NCI-H2171 treated with DMSO at 0.1 percent for 48 hours (cell line): ENCODE data around the gene COMMD7.

Source experiments
- DNase-seq: peaks from one replicate; lab custom pipeline; 2025; lab: John Stamatoyannopoulos, UW

COMMD7 gene

GRCh38 chr20:32675223-32675975 is 67.9 kb downstream of the COMMD7 start:
- no peak for DNase-seq

GRCh38 chr20:32674362-32674789 is 68.9 kb downstream of the COMMD7 start:
- DNase-seq = peak; percentile 56

GRCh38 chr20:32672982-32673851 is 70.0 kb downstream of the COMMD7 start:
- no peak for DNase-seq

- DNase-seq = peak; percentile 28
These were observed 70.8 kb downstream of the COMMD7 start for GRCh38 chr20:32672394-32672981.

GRCh38 chr20:32670773-32671455 is 72.4 kb downstream of the COMMD7 start:
- DNase-seq = no peak

GRCh38 chr20:32667027-32667426 is 76.2 kb downstream of the COMMD7 start:
- no peak for DNase-seq

- no peak for DNase-seq
These were observed 78.5 kb downstream of the COMMD7 start for GRCh38 chr20:32664678-32665159.

GRCh38 chr20:32664012-32664677 is 79.1 kb downstream of the COMMD7 start:
- DNase-seq = no peak

- no peak for DNase-seq
These were observed 79.8 kb downstream of the COMMD7 start for GRCh38 chr20:32663335-32664011.

GRCh38 chr20:32661820-32662528 is 81.3 kb downstream of the COMMD7 start:
- no peak for DNase-seq

GRCh38 chr20:32660661-32661060 is 82.6 kb downstream of the COMMD7 start:
- no peak for DNase-seq

- DNase-seq = no peak
These were observed 86.4 kb downstream of the COMMD7 start for GRCh38 chr20:32656827-32657226.

GRCh38 chr20:32655903-32656512 is 87.3 kb downstream of the COMMD7 start:
- DNase-seq = no peak

GRCh38 chr20:32652739-32653526 is 90.3 kb downstream of the COMMD7 start:
- DNase-seq = peak; percentile 79
